ENCODE results near the gene SDHAF4. TPM values are rescaled to one million over a fixed set of nuclear protein-coding genes. Genes with fewer than 3 reads are reported as not detected.

SDHAF4 gene
- total RNA-seq, 6 donors from 2014 or later = 5.2 to 14.2 (median 8.8) TPM

DNA sequence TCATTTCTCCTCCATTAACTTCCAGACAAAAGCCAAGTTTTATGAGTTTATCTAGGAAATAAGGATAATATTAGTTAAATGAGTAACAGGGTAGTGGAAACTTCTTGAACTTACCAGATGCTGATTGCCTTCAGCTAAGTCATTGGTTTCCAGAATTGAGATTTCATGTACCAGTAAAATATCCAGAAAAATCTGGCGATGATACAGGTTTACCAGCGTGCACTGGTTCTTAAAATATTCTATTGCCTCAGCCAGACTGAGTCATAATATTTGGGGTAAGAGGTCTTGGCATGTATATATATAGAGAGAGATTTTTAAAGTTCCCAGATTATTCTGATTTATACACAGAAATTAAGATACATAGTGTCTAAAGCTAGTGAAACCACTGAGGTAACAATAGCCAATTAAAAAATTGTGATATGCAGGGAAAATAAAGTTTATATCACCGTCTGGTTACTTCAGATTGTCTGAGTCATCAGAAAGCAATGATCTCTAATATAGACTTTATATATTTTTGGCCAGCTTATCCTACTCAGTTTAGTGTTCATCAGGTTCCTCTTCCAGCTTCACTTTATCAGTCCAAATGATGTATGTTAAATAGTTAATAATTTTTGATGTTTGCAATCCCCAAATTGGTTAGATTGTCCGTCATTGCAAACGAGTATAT lies 39.5 kb upstream of the SDHAF4 start:
- ATAC-seq (ENCODE audit: low FRiP score in 2 of 2) (no peak), DNase-seq (no peak)
- peaks cover 0 to 35% (median 0%) of the 10 kb centered on the region in 4 donors for H3K36me3 ChIP-seq
- no peak overlapping the region for H3K27ac ChIP-seq
- no peak overlapping the region for H3K4me3 ChIP-seq
- no peaks in the 10 kb centered on the region for H3K4me1 ChIP-seq
- H3K27me3 ChIP-seq = no peaks in the 10 kb centered on the region
- no peaks in the 10 kb centered on the region for H3K9me3 ChIP-seq
- TF ChIP-seq POLR2AphosphoS5 (IDR thresholded peaks at IDR 0.05) (no peak), POLR2A (IDR thresholded peaks at IDR 0.05) (no peak), EP300 (IDR thresholded peaks at IDR 0.05) (no peak)
- TF ChIP-seq, protein P1, sequence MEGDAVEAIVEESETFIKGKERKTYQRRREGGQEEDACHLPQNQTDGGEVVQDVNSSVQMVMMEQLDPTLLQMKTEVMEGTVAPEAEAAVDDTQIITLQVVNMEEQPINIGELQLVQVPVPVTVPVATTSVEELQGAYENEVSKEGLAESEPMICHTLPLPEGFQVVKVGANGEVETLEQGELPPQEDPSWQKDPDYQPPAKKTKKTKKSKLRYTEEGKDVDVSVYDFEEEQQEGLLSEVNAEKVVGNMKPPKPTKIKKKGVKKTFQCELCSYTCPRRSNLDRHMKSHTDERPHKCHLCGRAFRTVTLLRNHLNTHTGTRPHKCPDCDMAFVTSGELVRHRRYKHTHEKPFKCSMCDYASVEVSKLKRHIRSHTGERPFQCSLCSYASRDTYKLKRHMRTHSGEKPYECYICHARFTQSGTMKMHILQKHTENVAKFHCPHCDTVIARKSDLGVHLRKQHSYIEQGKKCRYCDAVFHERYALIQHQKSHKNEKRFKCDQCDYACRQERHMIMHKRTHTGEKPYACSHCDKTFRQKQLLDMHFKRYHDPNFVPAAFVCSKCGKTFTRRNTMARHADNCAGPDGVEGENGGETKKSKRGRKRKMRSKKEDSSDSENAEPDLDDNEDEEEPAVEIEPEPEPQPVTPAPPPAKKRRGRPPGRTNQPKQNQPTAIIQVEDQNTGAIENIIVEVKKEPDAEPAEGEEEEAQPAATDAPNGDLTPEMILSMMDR (IDR thresholded peaks at IDR 0.05) = no peak
- 91 to 95% methylated on average over 5 of the region's 5 CpGs for WGBS, 2 donors

DNA sequence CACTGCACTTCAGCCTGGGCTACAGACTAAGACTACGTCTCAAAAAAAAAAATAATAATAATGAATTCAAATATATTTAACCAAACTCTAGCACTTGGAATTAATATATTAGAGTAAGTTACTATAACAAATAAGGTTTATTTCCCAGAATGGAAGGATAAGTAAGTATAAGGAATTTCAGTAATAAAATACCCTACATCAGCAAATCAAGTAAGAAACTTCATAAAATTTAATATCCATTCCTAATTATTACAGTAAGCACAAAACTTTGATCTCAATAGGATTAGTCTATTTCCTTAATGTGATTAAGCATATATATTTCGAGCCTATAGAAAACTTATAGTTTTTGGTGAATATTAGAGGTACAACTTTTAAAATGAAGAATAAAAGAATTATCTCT lies 36.7 kb upstream of the SDHAF4 start:
- H3K27ac ChIP-seq = no peak overlapping the region
- no peak for TF ChIP-seq EP300 (IDR thresholded peaks at IDR 0.05)
- TF ChIP-seq POLR2A (IDR thresholded peaks at IDR 0.05) = no peak
- TF ChIP-seq, protein P1 (IDR thresholded peaks at IDR 0.05) = no peak
- no peak for TF ChIP-seq POLR2AphosphoS5 (IDR thresholded peaks at IDR 0.05)
- H3K9me3 ChIP-seq = no peaks in the 10 kb centered on the region
- no peaks in the 10 kb centered on the region for H3K4me1 ChIP-seq
- H3K27me3 ChIP-seq = no peaks in the 10 kb centered on the region
- WGBS, 2 donors = 92 to 99% methylated on average over 2 of the region's 2 CpGs
- H3K4me3 ChIP-seq = no peak overlapping the region
- H3K36me3 ChIP-seq = peaks cover 0 to 35% (median 0%) of the 10 kb centered on the region in 4 donors
- ATAC-seq (ENCODE audit: low FRiP score in 2 of 2) (no peak), DNase-seq (no peak)

GRCh38 chr6:70531133-70531532 lies 35.6 kb upstream of the SDHAF4 start:
- DNase-seq (no peak), ATAC-seq (ENCODE audit: low FRiP score in 2 of 2) (no peak)
- Histone ChIP-seq H3K4me1 (no peaks in the 10 kb centered on the region), H3K27me3 (no peaks in the 10 kb centered on the region), H3K27ac (no peak overlapping the region), H3K9me3 (no peaks in the 10 kb centered on the region), H3K4me3 (no peak overlapping the region), H3K36me3 (peaks cover 0 to 35% (median 1%) of the 10 kb centered on the region in 4 donors)
- TF ChIP-seq POLR2A (IDR thresholded peaks at IDR 0.05) (no peak), POLR2AphosphoS5 (IDR thresholded peaks at IDR 0.05) (no peak), EP300 (IDR thresholded peaks at IDR 0.05) (no peak)
- TF ChIP-seq, protein P1 (IDR thresholded peaks at IDR 0.05) = no peak
- 93 to 96% methylated on average over 1 of the region's 1 CpG for WGBS, 2 donors

DNA sequence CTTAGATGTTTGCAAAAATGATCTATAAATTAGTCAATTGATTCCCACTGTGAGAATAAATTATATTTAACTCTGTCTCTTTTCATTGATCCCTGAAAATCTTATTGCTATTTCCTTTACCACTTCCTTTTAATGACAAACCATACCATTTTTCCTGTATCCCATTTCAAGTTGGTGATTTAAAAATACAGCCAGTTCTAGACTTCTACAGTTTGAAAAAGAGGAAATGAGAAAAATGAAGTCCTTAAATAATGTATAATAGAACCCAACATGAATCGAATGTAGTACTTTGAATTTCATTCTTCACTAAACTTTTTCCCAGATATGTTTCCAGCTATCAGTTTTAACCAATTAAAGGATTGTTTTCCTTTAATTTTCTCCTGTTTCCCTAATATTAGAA lies 29.5 kb upstream of the SDHAF4 start:
- no peaks in the 10 kb centered on the region for H3K9me3 ChIP-seq
- no peak overlapping the region for H3K4me3 ChIP-seq
- DNase-seq = no peak
- no peaks in the 10 kb centered on the region for H3K27me3 ChIP-seq
- WGBS, 2 donors = 64 to 80% methylated on average over 1 of the region's 1 CpG
- no peaks in the 10 kb centered on the region for H3K4me1 ChIP-seq
- ATAC-seq (ENCODE audit: low FRiP score in 2 of 2) = no peak
- no peak for TF ChIP-seq POLR2AphosphoS5 (IDR thresholded peaks at IDR 0.05)
- no peak for TF ChIP-seq POLR2A (IDR thresholded peaks at IDR 0.05)
- TF ChIP-seq EP300 (IDR thresholded peaks at IDR 0.05) = no peak
- TF ChIP-seq, protein P1 (IDR thresholded peaks at IDR 0.05) = no peak
- H3K27ac ChIP-seq = no peak overlapping the region
- peaks cover 0 to 35% (median 3%) of the 10 kb centered on the region in 4 donors for H3K36me3 ChIP-seq

DNA sequence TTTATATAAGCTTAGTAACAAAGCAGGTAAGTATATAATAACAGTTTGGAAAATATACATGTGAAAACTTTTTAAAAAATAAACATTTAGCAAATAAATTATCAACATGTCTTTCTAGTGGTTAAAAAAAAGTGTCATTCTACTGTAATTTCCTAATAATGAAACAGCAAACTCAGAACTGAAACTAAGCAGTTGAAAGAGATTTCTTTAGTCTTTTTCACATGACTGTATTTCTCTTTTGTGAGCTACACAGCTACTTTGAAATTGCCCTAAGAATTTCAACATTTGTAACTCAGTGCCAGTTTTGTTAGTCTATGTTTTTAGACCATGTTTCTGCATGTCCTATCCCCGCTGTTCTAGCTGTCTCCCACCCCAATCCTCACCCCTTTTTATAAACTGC lies 28.4 kb upstream of the SDHAF4 start:
- no peak for ATAC-seq (ENCODE audit: low FRiP score in 2 of 2)

More for the DNA sequence above, 28.4 kb upstream of the SDHAF4 start:
- Histone ChIP-seq H3K9me3 (no peaks in the 10 kb centered on the region), H3K4me1 (no peaks in the 10 kb centered on the region), H3K4me3 (no peak overlapping the region), H3K27ac (no peak overlapping the region), H3K36me3 (peaks cover 0 to 31% (median 3%) of the 10 kb centered on the region in 4 donors), H3K27me3 (no peaks in the 10 kb centered on the region)
- no peak for DNase-seq
- TF ChIP-seq POLR2AphosphoS5 (IDR thresholded peaks at IDR 0.05) (no peak), POLR2A (IDR thresholded peaks at IDR 0.05) (no peak), EP300 (IDR thresholded peaks at IDR 0.05) (no peak)
- TF ChIP-seq, protein P1 (IDR thresholded peaks at IDR 0.05) = no peak
- 75 to 82% methylated on average over 1 of the region's 1 CpG for WGBS, 2 donors
